ENCODE data around the gene CPXM2. TPM values are rescaled to one million over a fixed set of nuclear protein-coding genes. Genes with fewer than 3 reads are reported as not detected.

The CPXM2 gene
- polyA plus RNA-seq, 6 donors from 2014 or later, result 0.11 TPM; not detected in 5

- Mint-ChIP-seq H3K27ac (no peak overlapping the region), H3K9me3 (peaks cover 3 to 17% (median 11%) of the 10 kb centered on the region in 7 donors), H3K27me3 (peaks cover 18 to 35% (median 31%) of the 10 kb centered on the region in 3 donors), H3K4me3 (no peak overlapping the region), H3K36me3 (no peaks in the 10 kb centered on the region), H3K4me1 (no peaks in the 10 kb centered on the region)
- DNase-seq, result no peak
- ATAC-seq (ENCODE audit: low read depth in 2 of 2), result no peak
These were observed 43.7 kb downstream of the CPXM2 start for GRCh38 chr10:123847686-123848432.

GRCh38 chr10:123843835-123844234, 47.8 kb downstream of the CPXM2 start:
- ATAC-seq (ENCODE audit: low read depth in 2 of 2) (no peak), DNase-seq (no peak)
- H3K36me3 Mint-ChIP-seq, result no peaks in the 10 kb centered on the region
- no peaks in the 10 kb centered on the region for H3K4me1 Mint-ChIP-seq
- no peak overlapping the region for H3K27ac Mint-ChIP-seq
- H3K9me3 Mint-ChIP-seq, result peaks cover 0 to 14% (median 8%) of the 10 kb centered on the region in 7 donors
- H3K4me3 Mint-ChIP-seq, result no peak overlapping the region
- peaks cover 16 to 30% (median 17%) of the 10 kb centered on the region in 3 donors for H3K27me3 Mint-ChIP-seq

GRCh38 chr10:123842692-123843385, 48.8 kb downstream of the CPXM2 start:
- H3K27me3 Mint-ChIP-seq, result peaks cover 16 to 33% (median 17%) of the 10 kb centered on the region in 3 donors
- no peak overlapping the region for H3K4me3 Mint-ChIP-seq
- H3K9me3 Mint-ChIP-seq, result peaks cover 1 to 14% (median 8%) of the 10 kb centered on the region in 7 donors
- H3K4me1 Mint-ChIP-seq, result no peaks in the 10 kb centered on the region
- no peak for DNase-seq
- H3K36me3 Mint-ChIP-seq, result no peaks in the 10 kb centered on the region
- no peak overlapping the region for H3K27ac Mint-ChIP-seq
- ATAC-seq (ENCODE audit: low read depth in 2 of 2), result no peak

GRCh38 chr10:123841560-123841959, 50.0 kb downstream of the CPXM2 start:
- H3K27me3 Mint-ChIP-seq, result peaks cover 16 to 39% (median 18%) of the 10 kb centered on the region in 3 donors
- DNase-seq (no peak), ATAC-seq (ENCODE audit: low read depth in 2 of 2) (no peak)
- H3K4me1 Mint-ChIP-seq, result no peaks in the 10 kb centered on the region
- no peak overlapping the region for H3K4me3 Mint-ChIP-seq
- H3K9me3 Mint-ChIP-seq, result peaks cover 3 to 14% (median 9%) of the 10 kb centered on the region in 7 donors
- no peaks in the 10 kb centered on the region for H3K36me3 Mint-ChIP-seq
- H3K27ac Mint-ChIP-seq, result no peak overlapping the region

- ATAC-seq (ENCODE audit: low read depth in 2 of 2), result no peak
- Mint-ChIP-seq H3K4me3 (no peak overlapping the region), H3K9me3 (peaks cover 5 to 14% (median 9%) of the 10 kb centered on the region in 7 donors), H3K27me3 (peaks cover 19 to 43% (median 20%) of the 10 kb centered on the region in 3 donors), H3K4me1 (no peaks in the 10 kb centered on the region), H3K36me3 (no peaks in the 10 kb centered on the region), H3K27ac (no peak overlapping the region)
- no peak for DNase-seq
These were observed 50.5 kb downstream of the CPXM2 start for GRCh38 chr10:123841115-123841514.

- Mint-ChIP-seq H3K4me1 (no peaks in the 10 kb centered on the region), H3K9me3 (peaks cover 5 to 13% (median 8%) of the 10 kb centered on the region in 7 donors), H3K27ac (no peak overlapping the region), H3K4me3 (no peak overlapping the region), H3K27me3 (peaks cover 21 to 47% (median 21%) of the 10 kb centered on the region in 3 donors), H3K36me3 (no peaks in the 10 kb centered on the region)
- DNase-seq (no peak), ATAC-seq (ENCODE audit: low read depth in 2 of 2) (no peak)
These were observed 50.9 kb downstream of the CPXM2 start for GRCh38 chr10:123840714-123841113.

GRCh38 chr10:123838596-123839310, 52.9 kb downstream of the CPXM2 start:
- Mint-ChIP-seq H3K27ac (no peak overlapping the region), H3K4me3 (no peak overlapping the region), H3K9me3 (peaks cover 0 to 7% (median 2%) of the 10 kb centered on the region in 7 donors), H3K27me3 (peaks cover 20 to 53% (median 26%) of the 10 kb centered on the region in 3 donors), H3K36me3 (no peaks in the 10 kb centered on the region), H3K4me1 (no peaks in the 10 kb centered on the region)
- ATAC-seq (ENCODE audit: low read depth in 2 of 2) (no peak), DNase-seq (no peak)

- Mint-ChIP-seq H3K9me3 (peaks cover 0 to 7% (median 2%) of the 10 kb centered on the region in 7 donors), H3K36me3 (no peaks in the 10 kb centered on the region), H3K4me3 (no peak overlapping the region), H3K27me3 (peaks cover 20 to 59% (median 29%) of the 10 kb centered on the region in 3 donors), H3K27ac (no peak overlapping the region), H3K4me1 (no peaks in the 10 kb centered on the region)
- DNase-seq (no peak), ATAC-seq (ENCODE audit: low read depth in 2 of 2) (no peak)
These were observed 53.9 kb downstream of the CPXM2 start for GRCh38 chr10:123837756-123838155.

GRCh38 chr10:123836418-123837145, 55.0 kb downstream of the CPXM2 start:
- DNase-seq (no peak), ATAC-seq (ENCODE audit: low read depth in 2 of 2) (no peak)
- no peaks in the 10 kb centered on the region for H3K36me3 Mint-ChIP-seq
- H3K27ac Mint-ChIP-seq, result no peak overlapping the region
- peaks cover 0 to 7% (median 2%) of the 10 kb centered on the region in 7 donors for H3K9me3 Mint-ChIP-seq
- no peak overlapping the region for H3K4me3 Mint-ChIP-seq
- H3K27me3 Mint-ChIP-seq, result peaks cover 23 to 54% (median 24%) of the 10 kb centered on the region in 3 donors
- no peaks in the 10 kb centered on the region for H3K4me1 Mint-ChIP-seq

- Mint-ChIP-seq H3K36me3 (no peaks in the 10 kb centered on the region), H3K9me3 (peaks cover 0 to 7% (median 3%) of the 10 kb centered on the region in 7 donors), H3K27me3 (peaks cover 24 to 58% (median 31%) of the 10 kb centered on the region in 3 donors), H3K4me3 (no peak overlapping the region), H3K27ac (no peak overlapping the region), H3K4me1 (no peaks in the 10 kb centered on the region)
- DNase-seq, result no peak
- no peak for ATAC-seq (ENCODE audit: low read depth in 2 of 2)
These were observed 56.0 kb downstream of the CPXM2 start for GRCh38 chr10:123835575-123835974.

- Mint-ChIP-seq H3K9me3 (peaks cover 3 to 16% (median 8%) of the 10 kb centered on the region in 7 donors), H3K27me3 (peaks cover 28 to 62% (median 44%) of the 10 kb centered on the region in 3 donors), H3K36me3 (no peaks in the 10 kb centered on the region), H3K4me1 (no peaks in the 10 kb centered on the region), H3K4me3 (no peak overlapping the region), H3K27ac (no peak overlapping the region)
- DNase-seq (no peak), ATAC-seq (ENCODE audit: low read depth in 2 of 2) (no peak)
These were observed 58.3 kb downstream of the CPXM2 start for GRCh38 chr10:123833170-123833850.

- no peak for ATAC-seq (ENCODE audit: low read depth in 2 of 2)
- Mint-ChIP-seq H3K4me3 (no peak overlapping the region), H3K27me3 (peaks cover 28 to 43% (median 36%) of the 10 kb centered on the region in 3 donors), H3K9me3 (peaks cover 1 to 23% (median 8%) of the 10 kb centered on the region in 7 donors), H3K4me1 (no peaks in the 10 kb centered on the region), H3K36me3 (no peaks in the 10 kb centered on the region), H3K27ac (no peak overlapping the region)
- no peak for DNase-seq
These were observed 60.3 kb downstream of the CPXM2 start for GRCh38 chr10:123831259-123831658.

All from naive B cell (primary cell).